ENCODE results near the gene LRFN5. TPM values are rescaled to one million over a fixed set of nuclear protein-coding genes. Genes with fewer than 3 reads are reported as not detected.
"Not testable (repeated sequence)": the region's sequence is repeated elsewhere in the genome, so short reads cannot be mapped to it uniquely, and the experiment has no call there.

Gene LRFN5
- total and polyA plus RNA-seq, 9 donors = 0.71 to 6.1 (median 2.1) TPM

- Histone ChIP-seq H3K27me3 (no peaks in the 10 kb centered on the region), H3K4me3 (no peak overlapping the region), H3K4me1 (ENCODE audit: insufficient read depth) (no peaks in the 10 kb centered on the region), H3K36me3 (no peaks in the 10 kb centered on the region), H3K27ac (no peak overlapping the region), H3K9me3 (no peaks in the 10 kb centered on the region)
- intact Hi-C loops (cut with DNase I) = no loop called here
- 24 to 38% (median 28%) methylated on average over 5 of the region's 5 CpGs for WGBS, 3 donors
- no peak for TF ChIP-seq POLR2A (IDR thresholded peaks at IDR 0.05)
- no peak for TF ChIP-seq EP300 (IDR thresholded peaks at IDR 0.05)
- no peak for TF ChIP-seq CTCF (IDR thresholded peaks at IDR 0.05)
- no peak for DNase-seq
These were observed 142.8 kb downstream of the LRFN5 start for GRCh38 chr14:41749429-41749828.

- DNase-seq; H3K27ac ChIP-seq; H3K9me3 ChIP-seq; H3K4me1 ChIP-seq (ENCODE audit: insufficient read depth); intact Hi-C loops (cut with DNase I); H3K4me3 ChIP-seq; H3K36me3 ChIP-seq; H3K27me3 ChIP-seq: not testable (repeated sequence)
- WGBS, 3 donors = 81 to 87% (median 82%) methylated on average over 4 of the region's 4 CpGs
These were observed 143.9 kb downstream of the LRFN5 start for GRCh38 chr14:41750575-41750974.

DNA sequence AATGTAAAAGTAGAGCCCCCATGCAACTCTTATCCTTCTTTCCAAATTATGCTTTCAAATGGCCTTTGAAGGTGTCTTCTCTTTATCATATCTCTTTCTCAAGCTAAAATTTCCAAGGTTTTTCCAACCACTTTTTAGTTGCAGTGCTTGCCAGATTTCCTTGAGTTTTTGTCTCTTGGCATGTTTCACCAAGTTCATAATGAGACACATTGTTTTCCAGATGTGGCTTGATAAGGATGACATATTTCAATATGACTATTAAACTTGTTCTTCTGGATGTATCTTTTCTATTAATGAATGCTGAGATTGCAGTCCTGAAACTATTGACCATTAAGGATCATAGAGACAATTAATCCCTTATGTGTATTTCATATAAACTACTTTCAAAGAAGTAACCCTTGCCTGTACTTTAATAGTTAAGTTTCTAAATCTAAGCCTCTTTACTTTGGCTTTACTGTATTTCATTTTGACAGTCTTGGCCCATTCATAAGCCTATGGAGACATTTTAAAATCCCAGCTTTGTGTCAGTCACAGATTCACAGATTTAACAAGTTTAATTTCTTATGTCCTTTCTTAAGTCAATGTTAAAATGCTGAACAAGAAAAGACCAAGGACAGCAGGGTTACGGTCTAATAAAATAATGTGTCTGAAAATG lies 151.5 kb downstream of the LRFN5 start:
- WGBS, 3 donors = 83 to 95% (median 93%) methylated on average over 1 of the region's 1 CpG
- intact Hi-C loops (cut with DNase I) = no loop called here
- H3K4me3 ChIP-seq = no peak overlapping the region
- no peaks in the 10 kb centered on the region for H3K9me3 ChIP-seq
- TF ChIP-seq POLR2A (IDR thresholded peaks at IDR 0.05) (no peak), EP300 (IDR thresholded peaks at IDR 0.05) (no peak), CTCF (IDR thresholded peaks at IDR 0.05) (no peak)
- no peaks in the 10 kb centered on the region for H3K27me3 ChIP-seq
- no peaks in the 10 kb centered on the region for H3K36me3 ChIP-seq
- no peak overlapping the region for H3K27ac ChIP-seq
- no peak for DNase-seq
- no peaks in the 10 kb centered on the region for H3K4me1 ChIP-seq (ENCODE audit: insufficient read depth)

GRCh38 chr14:41761204-41761603 lies 154.5 kb downstream of the LRFN5 start:
- DNase-seq = no peak
- Histone ChIP-seq H3K9me3 (no peaks in the 10 kb centered on the region), H3K4me1 (ENCODE audit: insufficient read depth) (no peaks in the 10 kb centered on the region), H3K27ac (no peak overlapping the region), H3K4me3 (no peak overlapping the region), H3K36me3 (no peaks in the 10 kb centered on the region), H3K27me3 (no peaks in the 10 kb centered on the region)
- WGBS, 3 donors = 82 to 91% (median 83%) methylated on average over 2 of the region's 2 CpGs
- intact Hi-C loops (cut with DNase I) = no loop called here
- TF ChIP-seq EP300 (IDR thresholded peaks at IDR 0.05) = no peak
- no peak for TF ChIP-seq POLR2A (IDR thresholded peaks at IDR 0.05)
- no peak for TF ChIP-seq CTCF (IDR thresholded peaks at IDR 0.05)

DNA sequence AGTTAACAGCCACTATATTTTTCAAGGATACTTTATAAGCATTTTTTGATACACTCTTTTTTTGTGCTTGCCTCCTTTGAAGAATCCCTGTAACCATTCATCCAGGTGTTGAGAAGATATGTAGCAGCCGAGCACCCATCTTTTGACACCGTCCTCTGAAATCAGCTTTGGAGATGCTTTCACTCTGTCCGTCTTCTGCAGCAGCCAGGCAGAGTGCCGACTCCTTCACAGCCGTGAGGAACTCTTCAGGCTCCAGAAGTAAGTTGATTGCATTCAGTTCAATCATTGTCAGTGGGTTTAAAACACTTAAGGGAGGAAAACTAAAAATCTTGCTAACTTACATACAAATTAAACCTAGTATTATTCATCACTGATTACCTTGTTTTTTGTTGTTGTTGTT lies 160.1 kb downstream of the LRFN5 start:
- intact Hi-C loops (cut with DNase I) = no loop called here
- Histone ChIP-seq H3K36me3 (no peaks in the 10 kb centered on the region), H3K27ac (no peak overlapping the region), H3K9me3 (no peaks in the 10 kb centered on the region), H3K27me3 (no peaks in the 10 kb centered on the region), H3K4me1 (ENCODE audit: insufficient read depth) (no peaks in the 10 kb centered on the region), H3K4me3 (no peak overlapping the region)
- TF ChIP-seq CTCF (IDR thresholded peaks at IDR 0.05) (no peak), EP300 (IDR thresholded peaks at IDR 0.05) (no peak), POLR2A (IDR thresholded peaks at IDR 0.05) (no peak)
- no peak for DNase-seq
- 76 to 81% (median 79%) methylated on average over 5 of the region's 5 CpGs for WGBS, 3 donors
